Inferior parietal cortex (tissue), 1 donor: ENCODE measurements around the gene WTAP.
"Not testable (repeated sequence)": the region's sequence is repeated elsewhere in the genome, so short reads cannot be mapped to it uniquely, and the experiment has no call there.

Experiments
- DNase-seq: peaks from one replicate; pipeline ENCODE4 v3.0.0-alpha.2; 2016; ENCODE audit errors: extremely low spot score

Gene WTAP

GRCh38 chr6:159693894-159694545 is 33.3 kb upstream of the WTAP start:
- peak; percentile 35 for DNase-seq

- DNase-seq = no peak
Observed at GRCh38 chr6:159695984-159696383, 31.3 kb upstream of the WTAP start.

- no peak for DNase-seq
Observed at GRCh38 chr6:159700970-159701369, 26.3 kb upstream of the WTAP start.

GRCh38 chr6:159701413-159701999 is 25.8 kb upstream of the WTAP start:
- DNase-seq = no peak

- DNase-seq = not testable (repeated sequence)
Observed at GRCh38 chr6:159710603-159711002, 16.7 kb upstream of the WTAP start.

- DNase-seq = not testable (repeated sequence)
Observed at GRCh38 chr6:159712389-159712788, 14.9 kb upstream of the WTAP start.

- DNase-seq = no peak
Observed at GRCh38 chr6:159713984-159714383, 13.3 kb upstream of the WTAP start.

GRCh38 chr6:159714404-159714803 is 12.9 kb upstream of the WTAP start:
- no peak for DNase-seq

- no peak for DNase-seq
Observed at GRCh38 chr6:159715166-159715565, 12.1 kb upstream of the WTAP start.

- DNase-seq = no peak
Observed at GRCh38 chr6:159715605-159716004, 11.7 kb upstream of the WTAP start.

GRCh38 chr6:159716247-159717096 is 10.8 kb upstream of the WTAP start:
- peak; percentile 47 for DNase-seq

GRCh38 chr6:159718634-159719033 is 8.7 kb upstream of the WTAP start:
- no peak for DNase-seq

GRCh38 chr6:159719287-159719686 is 8.0 kb upstream of the WTAP start:
- DNase-seq = no peak

- no peak for DNase-seq
Observed at GRCh38 chr6:159720708-159721107, 6.6 kb upstream of the WTAP start.

- DNase-seq = not testable (repeated sequence)
Observed at GRCh38 chr6:159721981-159722380, 5.3 kb upstream of the WTAP start.

GRCh38 chr6:159722655-159723054 is 4.7 kb upstream of the WTAP start:
- no peak for DNase-seq

GRCh38 chr6:159723259-159723658 is 4.0 kb upstream of the WTAP start:
- DNase-seq = no peak

GRCh38 chr6:159724778-159725177 is 2.5 kb upstream of the WTAP start:
- no peak for DNase-seq

GRCh38 chr6:159725208-159725607 is 2.1 kb upstream of the WTAP start:
- not testable (repeated sequence) for DNase-seq

GRCh38 chr6:159726255-159726917 is 920 bp upstream of the WTAP start:
- peak; percentile 57 for DNase-seq

GRCh38 chr6:159727717-159728445 is 575 bp downstream of the WTAP start:
- DNase-seq = peak; percentile 49
